ENCODE data around the gene SOHLH1. TPM values are rescaled to one million over a fixed set of nuclear protein-coding genes. Genes with fewer than 3 reads are reported as not detected.

SOHLH1 gene
- total and polyA plus RNA-seq, 10 of the 15 experiments (the other 5 are each of a cell fraction or from before 2014, with no cell fraction given), result not detected

DNA sequence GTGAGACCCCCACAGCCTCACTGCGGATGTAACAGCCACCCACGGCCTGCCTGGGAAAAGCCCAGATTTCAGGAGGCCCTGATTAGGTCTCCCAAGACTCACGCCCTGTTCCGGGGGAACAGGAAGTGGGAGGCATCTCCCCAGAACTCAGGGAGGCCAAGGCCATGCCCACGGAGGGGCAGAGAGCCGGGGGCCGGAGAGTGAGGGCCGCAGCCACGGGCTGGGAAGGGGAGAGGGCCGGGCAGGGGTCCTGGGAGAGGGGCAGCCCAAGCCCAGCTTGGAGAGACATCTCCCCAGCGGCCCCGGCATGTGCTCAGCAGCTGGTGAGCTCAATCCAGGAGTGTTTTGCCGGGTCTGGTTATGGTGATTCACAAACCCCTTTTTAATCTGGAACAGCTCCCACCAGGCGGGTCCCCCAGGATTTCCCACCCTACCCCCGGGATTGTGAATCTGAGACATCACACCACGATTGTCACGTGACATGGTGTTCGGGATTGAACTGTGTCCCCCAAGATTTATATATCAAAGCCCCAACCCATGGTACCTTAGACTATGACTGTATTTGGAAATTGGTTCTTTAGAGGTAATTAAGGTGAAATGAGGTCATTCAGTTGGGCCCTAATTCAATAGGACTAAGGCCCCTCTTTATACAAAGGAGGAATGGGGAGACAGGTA is 29.3 kb upstream of the SOHLH1 start:
- 26% methylated on average over 15 of the region's 18 CpGs for WGBS (ENCODE audit: insufficient coverage, insufficient replicate concordance, low lambda C conversion rate, missing lambda C conversion rate)
- Histone ChIP-seq H3K9ac (ENCODE audit: control insufficient read depth, insufficient read depth, low read length) (no peak overlapping the region), H2AFZ (ENCODE audit: control insufficient read depth, low read depth, low read length) (no peak overlapping the region), H3K4me2 (ENCODE audit: control insufficient read depth, insufficient read depth) (no peak overlapping the region), H3K9me3 (replicated peaks; ENCODE audit: control insufficient read depth, insufficient read depth, low read length) (no peaks in the 10 kb centered on the region; the same call in 2 of the 3 replicates), H3K4me3 (no peak overlapping the region), H3K27ac (ENCODE audit: control insufficient read depth, insufficient read depth) (no peak overlapping the region), H3K79me2 (ENCODE audit: control insufficient read depth, insufficient read depth, low read length) (no peaks in the 10 kb centered on the region), H3K4me1 (ENCODE audit: control insufficient read depth, insufficient read depth, low read length) (no peaks in the 10 kb centered on the region), H4K20me1 (ENCODE audit: control insufficient read depth, insufficient read depth) (no peaks in the 10 kb centered on the region), H3K36me3 (ENCODE audit: control insufficient read depth in 2 of 2, insufficient read depth in 2 of 2, low read length in 1 of 2) (no peaks in the 10 kb centered on the region), H3K27me3 (replicated peaks in 1 of 2; ENCODE audit: control insufficient read depth in 2 of 2, insufficient read depth in 2 of 2, low read length in 1 of 2) (no peaks in the 10 kb centered on the region; a peak in 1 of 4 replicates)
- ChIA-PET RAD21 (ENCODE audit: unreplicated experiment) (no interaction called here), CTCF (no interaction called here), SMC1A (ENCODE audit: uncharacterized antibody, unreplicated experiment) (no interaction called here), POLR2A (no interaction called here)
- FAIRE-seq (no peak), ATAC-seq (no peak), DNase-seq (ENCODE audit: low read depth, low spot score) (no peak)
- intact Hi-C loops (cut with micrococcal nuclease; ENCODE audit: unreplicated experiment), result no loop called here
- in situ Hi-C loops (cut with MboI), result no loop called here
- no TSS peak for BruUV-seq (replicated peaks)
- peak; percentile 25; the same call in 1 of the 2 replicates for TF ChIP-seq RAD51 (IDR thresholded peaks at IDR 0.05)
- no peak for TF ChIP-seq ZNF274 (IDR thresholded peaks at IDR 0.05; ENCODE audit: insufficient read depth, insufficient read length)
- TF ChIP-seq SMAD1 (IDR thresholded peaks at IDR 0.05; ENCODE audit: low read depth, partially characterized antibody), result no peak
- TF ChIP-seq, protein P1, sequence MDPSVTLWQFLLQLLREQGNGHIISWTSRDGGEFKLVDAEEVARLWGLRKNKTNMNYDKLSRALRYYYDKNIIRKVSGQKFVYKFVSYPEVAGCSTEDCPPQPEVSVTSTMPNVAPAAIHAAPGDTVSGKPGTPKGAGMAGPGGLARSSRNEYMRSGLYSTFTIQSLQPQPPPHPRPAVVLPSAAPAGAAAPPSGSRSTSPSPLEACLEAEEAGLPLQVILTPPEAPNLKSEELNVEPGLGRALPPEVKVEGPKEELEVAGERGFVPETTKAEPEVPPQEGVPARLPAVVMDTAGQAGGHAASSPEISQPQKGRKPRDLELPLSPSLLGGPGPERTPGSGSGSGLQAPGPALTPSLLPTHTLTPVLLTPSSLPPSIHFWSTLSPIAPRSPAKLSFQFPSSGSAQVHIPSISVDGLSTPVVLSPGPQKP (IDR thresholded peaks at IDR 0.05; ENCODE audit: low read depth, low read length), result no peak
- no peak for TF ChIP-seq SMAD5 (IDR thresholded peaks at IDR 0.05; ENCODE audit: low read depth)

DNA sequence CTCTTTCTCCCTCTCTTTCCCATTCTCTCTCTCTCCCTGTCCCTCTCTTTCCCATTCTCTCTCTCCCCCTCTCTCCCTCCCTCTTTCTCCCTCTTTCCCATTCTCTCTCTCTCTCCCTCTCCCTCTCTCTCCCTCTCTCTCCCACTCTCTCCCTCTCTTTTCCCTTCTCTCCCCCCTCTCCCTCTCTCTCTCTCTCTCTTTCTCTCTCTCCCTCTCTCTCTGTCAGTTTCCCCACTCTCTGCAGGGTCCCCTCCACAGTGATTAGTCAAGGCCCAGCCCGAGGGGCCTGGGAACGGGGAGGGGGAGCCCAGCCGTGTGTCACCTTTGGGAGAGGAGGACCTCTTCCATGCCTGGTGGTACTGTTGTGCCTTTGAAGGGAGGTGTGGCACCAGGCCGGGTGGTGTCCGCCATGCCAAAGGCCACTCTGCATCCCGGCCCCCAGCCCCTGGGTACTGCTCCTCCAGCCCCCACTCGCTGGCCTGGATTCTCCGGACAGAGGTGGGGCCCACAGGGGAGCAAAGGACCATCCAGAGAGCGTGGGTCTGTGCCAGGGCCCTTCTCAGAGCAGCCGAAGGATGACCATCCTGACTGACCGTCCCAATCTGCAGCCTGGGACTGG is 28.1 kb upstream of the SOHLH1 start:
- H2AFZ ChIP-seq (ENCODE audit: control insufficient read depth, low read depth, low read length), result no peak overlapping the region
- no peaks in the 10 kb centered on the region; a peak in 1 of 4 replicates for H3K27me3 ChIP-seq (replicated peaks in 1 of 2; ENCODE audit: control insufficient read depth in 2 of 2, insufficient read depth in 2 of 2, low read length in 1 of 2)
- RAD21 ChIA-PET (ENCODE audit: unreplicated experiment), result no interaction called here
- BruUV-seq (replicated peaks), result no TSS peak
- no peak for DNase-seq (ENCODE audit: low read depth, low spot score)
- no peaks in the 10 kb centered on the region for H3K36me3 ChIP-seq (ENCODE audit: control insufficient read depth in 2 of 2, insufficient read depth in 2 of 2, low read length in 1 of 2)
- H3K9me3 ChIP-seq (replicated peaks; ENCODE audit: control insufficient read depth, insufficient read depth, low read length), result no peaks in the 10 kb centered on the region; the same call in 2 of the 3 replicates
- SMC1A ChIA-PET (ENCODE audit: uncharacterized antibody, unreplicated experiment), result no interaction called here
- intact Hi-C loops (cut with micrococcal nuclease; ENCODE audit: unreplicated experiment), result no loop called here
- H3K27ac ChIP-seq (ENCODE audit: control insufficient read depth, insufficient read depth), result no peak overlapping the region
- no peak overlapping the region for H3K4me2 ChIP-seq (ENCODE audit: control insufficient read depth, insufficient read depth)
- POLR2A ChIA-PET, result no interaction called here
- CTCF ChIA-PET, result no interaction called here
- no peaks in the 10 kb centered on the region for H4K20me1 ChIP-seq (ENCODE audit: control insufficient read depth, insufficient read depth)
- 9% methylated on average over 11 of the region's 11 CpGs for WGBS (ENCODE audit: insufficient coverage, insufficient replicate concordance, low lambda C conversion rate, missing lambda C conversion rate)
- in situ Hi-C loops (cut with MboI), result no loop called here
- no peak overlapping the region for H3K4me3 ChIP-seq
- no peaks in the 10 kb centered on the region for H3K79me2 ChIP-seq (ENCODE audit: control insufficient read depth, insufficient read depth, low read length)
- H3K4me1 ChIP-seq (ENCODE audit: control insufficient read depth, insufficient read depth, low read length), result no peaks in the 10 kb centered on the region
- H3K9ac ChIP-seq (ENCODE audit: control insufficient read depth, insufficient read depth, low read length), result no peak overlapping the region
- FAIRE-seq, result no peak
- ATAC-seq, result no peak
- TF ChIP-seq PAX5 (IDR thresholded peaks at IDR 0.05; ENCODE audit: borderline replicate concordance, low read depth, low read length), result no peak
- no peak for TF ChIP-seq MTA3 (IDR thresholded peaks at IDR 0.05; ENCODE audit: borderline replicate concordance, low read length)
- TF ChIP-seq, protein P2, sequence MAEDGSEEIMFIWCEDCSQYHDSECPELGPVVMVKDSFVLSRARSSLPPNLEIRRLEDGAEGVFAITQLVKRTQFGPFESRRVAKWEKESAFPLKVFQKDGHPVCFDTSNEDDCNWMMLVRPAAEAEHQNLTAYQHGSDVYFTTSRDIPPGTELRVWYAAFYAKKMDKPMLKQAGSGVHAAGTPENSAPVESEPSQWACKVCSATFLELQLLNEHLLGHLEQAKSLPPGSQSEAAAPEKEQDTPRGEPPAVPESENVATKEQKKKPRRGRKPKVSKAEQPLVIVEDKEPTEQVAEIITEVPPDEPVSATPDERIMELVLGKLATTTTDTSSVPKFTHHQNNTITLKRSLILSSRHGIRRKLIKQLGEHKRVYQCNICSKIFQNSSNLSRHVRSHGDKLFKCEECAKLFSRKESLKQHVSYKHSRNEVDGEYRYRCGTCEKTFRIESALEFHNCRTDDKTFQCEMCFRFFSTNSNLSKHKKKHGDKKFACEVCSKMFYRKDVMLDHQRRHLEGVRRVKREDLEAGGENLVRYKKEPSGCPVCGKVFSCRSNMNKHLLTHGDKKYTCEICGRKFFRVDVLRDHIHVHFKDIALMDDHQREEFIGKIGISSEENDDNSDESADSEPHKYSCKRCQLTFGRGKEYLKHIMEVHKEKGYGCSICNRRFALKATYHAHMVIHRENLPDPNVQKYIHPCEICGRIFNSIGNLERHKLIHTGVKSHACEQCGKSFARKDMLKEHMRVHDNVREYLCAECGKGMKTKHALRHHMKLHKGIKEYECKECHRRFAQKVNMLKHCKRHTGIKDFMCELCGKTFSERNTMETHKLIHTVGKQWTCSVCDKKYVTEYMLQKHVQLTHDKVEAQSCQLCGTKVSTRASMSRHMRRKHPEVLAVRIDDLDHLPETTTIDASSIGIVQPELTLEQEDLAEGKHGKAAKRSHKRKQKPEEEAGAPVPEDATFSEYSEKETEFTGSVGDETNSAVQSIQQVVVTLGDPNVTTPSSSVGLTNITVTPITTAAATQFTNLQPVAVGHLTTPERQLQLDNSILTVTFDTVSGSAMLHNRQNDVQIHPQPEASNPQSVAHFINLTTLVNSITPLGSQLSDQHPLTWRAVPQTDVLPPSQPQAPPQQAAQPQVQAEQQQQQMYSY (CRISPR knock-in tag; IDR thresholded peaks at IDR 0.05), result no peak
- no peak for TF ChIP-seq TARDBP (IDR thresholded peaks at IDR 0.05; ENCODE audit: borderline replicate concordance)
- no peak for TF ChIP-seq IKZF2 (IDR thresholded peaks at IDR 0.05)
- TF ChIP-seq, protein P3, sequence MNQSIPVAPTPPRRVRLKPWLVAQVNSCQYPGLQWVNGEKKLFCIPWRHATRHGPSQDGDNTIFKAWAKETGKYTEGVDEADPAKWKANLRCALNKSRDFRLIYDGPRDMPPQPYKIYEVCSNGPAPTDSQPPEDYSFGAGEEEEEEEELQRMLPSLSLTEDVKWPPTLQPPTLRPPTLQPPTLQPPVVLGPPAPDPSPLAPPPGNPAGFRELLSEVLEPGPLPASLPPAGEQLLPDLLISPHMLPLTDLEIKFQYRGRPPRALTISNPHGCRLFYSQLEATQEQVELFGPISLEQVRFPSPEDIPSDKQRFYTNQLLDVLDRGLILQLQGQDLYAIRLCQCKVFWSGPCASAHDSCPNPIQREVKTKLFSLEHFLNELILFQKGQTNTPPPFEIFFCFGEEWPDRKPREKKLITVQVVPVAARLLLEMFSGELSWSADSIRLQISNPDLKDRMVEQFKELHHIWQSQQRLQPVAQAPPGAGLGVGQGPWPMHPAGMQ (IDR thresholded peaks at IDR 0.05; ENCODE audit: borderline replicate concordance), result no peak

Data from GM12878 (cell line).